CD8-positive, alpha-beta memory T cell (primary cell): Measurements from ENCODE around the gene VDR. TPM values are rescaled to one million over a fixed set of nuclear protein-coding genes. Genes with fewer than 3 reads are reported as not detected.
A peak's percentile ranks its signal among the peaks of the same experiment; 100 is the strongest.
"Not testable (repeated sequence)": the region's sequence is repeated elsewhere in the genome, so short reads cannot be mapped to it uniquely, and the experiment has no call there.

Experiments
- CTCF ChIA-PET: fragments of 350-600 bp; sonication (Branson Sonifier 250); formaldehyde crosslinking; loops from one replicate; lab custom pipeline; 2021; ENCODE audit warnings: antibody characterized with exemption; lab: Charles Lee
- POLR2A ChIA-PET: fragments of 350-600 bp; sonication (Branson Sonifier 250); formaldehyde crosslinking; loops from one replicate; lab custom pipeline; 2021; ENCODE audit warnings: antibody characterized with exemption; lab: Charles Lee
- DNase-seq, 5 donors: peaks; one replicate each; pipeline versions ENCODE4 v3.0.0 to v3.0.0-alpha.2; 2020 to 2022; ENCODE audit warnings: mixed read lengths in 1 of 5
- H3K27ac ChIP-seq: one replicate; pipeline ENCODE4 v1.7.0; 2013; ENCODE audit warnings: low read depth, mild to moderate bottlenecking, low read length, moderate library complexity
- H3K27me3 ChIP-seq: 2 replicates; pipeline ENCODE4 v1.7.0; 2013; ENCODE audit warnings: low read length, mild to moderate bottlenecking; ENCODE audit not compliant: insufficient read depth, poor library complexity, severe bottlenecking
- H3K36me3 ChIP-seq: 2 replicates; pipeline ENCODE4 v1.7.0; 2013; ENCODE audit warnings: mild to moderate bottlenecking, low read length, moderate library complexity; ENCODE audit not compliant: insufficient read depth
- H3K4me1 ChIP-seq: 2 replicates; pipeline ENCODE4 v1.7.0; 2013; ENCODE audit warnings: mild to moderate bottlenecking, low read length, moderate library complexity; ENCODE audit not compliant: insufficient read depth
- H3K4me3 ChIP-seq: 2 replicates; pipeline ENCODE4 v1.7.0; 2013; ENCODE audit warnings: mild to moderate bottlenecking, low read length
- H3K9me3 ChIP-seq: 2 replicates; pipeline ENCODE4 v1.7.0; 2013; ENCODE audit warnings: mild to moderate bottlenecking, low read length
- H3K27ac Mint-ChIP-seq, 8 donors: one replicate each; pipeline ENCODE4 v1.8.0; 2020 to 2021; ENCODE audit warnings: mixed read lengths in 8 of 8, mild to moderate bottlenecking in 6 of 8, inconsistent platforms in 3 of 8, moderate library complexity in 3 of 8
- H3K27me3 Mint-ChIP-seq, 2 donors: one replicate each; pipeline ENCODE4 v1.8.0; 2020 to 2021; ENCODE audit warnings: mixed read lengths in 2 of 2, mild to moderate bottlenecking in 1 of 2, moderate library complexity in 1 of 2
- H3K36me3 Mint-ChIP-seq, 3 donors: one replicate each; pipeline ENCODE4 v1.8.0; 2020 to 2021; ENCODE audit warnings: mixed read lengths in 3 of 3, inconsistent platforms in 1 of 3, mild to moderate bottlenecking in 1 of 3
- H3K4me1 Mint-ChIP-seq, 3 donors: one replicate each; pipeline ENCODE4 v1.8.0; 2020 to 2021; ENCODE audit warnings: mixed read lengths in 3 of 3, inconsistent platforms in 1 of 3, mild to moderate bottlenecking in 1 of 3
- H3K4me3 Mint-ChIP-seq, 7 donors: one replicate each; pipeline ENCODE4 v1.8.0; 2020 to 2021; ENCODE audit warnings: mixed read lengths in 7 of 7, mild to moderate bottlenecking in 6 of 7, moderate library complexity in 4 of 7, inconsistent platforms in 2 of 7
- H3K9me3 Mint-ChIP-seq, 5 donors: one replicate each; pipeline ENCODE4 v1.8.0; 2020 to 2022; ENCODE audit warnings: mixed read lengths in 5 of 5, mild to moderate bottlenecking in 3 of 5, moderate library complexity in 2 of 5, inconsistent platforms in 1 of 5
- polyA plus RNA-seq: library from polyadenylated mRNA; unstranded; fragments of 300-500 nt; fragmentation: Illumina TruSeq; gene quantifications from one replicate; pipeline ENCODE4 v1.2.3, GENCODE V29; 2021
- total RNA-seq, 2 experiments: library from RNA; stranded (reverse); gene quantifications; one replicate each; pipeline ENCODE4 v1.2.3, GENCODE V29; 2021

The VDR gene
- total and polyA plus RNA-seq, 3 experiments from 2014 or later, result 0.54 to 83.4 (median 79.6) TPM

GRCh38 chr12:47846294-47846996, 58.3 kb downstream of the VDR start:
- ChIA-PET CTCF (interaction anchor here (0.8 to 1.5 kb wide), 4 partner anchors 9 to 102 kb away, joined by 3 to 7 read pairs (median 4); no protein-coding TSS in a partner anchor), POLR2A (no interaction called here)
- H3K36me3 ChIP-seq, result no peaks in the 10 kb centered on the region
- DNase-seq, result no peak
- Mint-ChIP-seq H3K4me1 (no peaks in the 10 kb centered on the region), H3K27me3 (peaks cover 7 to 9% of the 10 kb centered on the region in 2 donors), H3K4me3 (no peak overlapping the region), H3K9me3 (no peaks in the 10 kb centered on the region), H3K36me3 (peaks cover 0 to 2% (median 0%) of the 10 kb centered on the region in 3 donors), H3K27ac (no peak overlapping the region)
- no peaks in the 10 kb centered on the region for H3K4me1 ChIP-seq
- no peaks in the 10 kb centered on the region for H3K9me3 ChIP-seq
- H3K27ac ChIP-seq, result no peak overlapping the region
- no peaks in the 10 kb centered on the region for H3K27me3 ChIP-seq
- no peak overlapping the region for H3K4me3 ChIP-seq

DNA sequence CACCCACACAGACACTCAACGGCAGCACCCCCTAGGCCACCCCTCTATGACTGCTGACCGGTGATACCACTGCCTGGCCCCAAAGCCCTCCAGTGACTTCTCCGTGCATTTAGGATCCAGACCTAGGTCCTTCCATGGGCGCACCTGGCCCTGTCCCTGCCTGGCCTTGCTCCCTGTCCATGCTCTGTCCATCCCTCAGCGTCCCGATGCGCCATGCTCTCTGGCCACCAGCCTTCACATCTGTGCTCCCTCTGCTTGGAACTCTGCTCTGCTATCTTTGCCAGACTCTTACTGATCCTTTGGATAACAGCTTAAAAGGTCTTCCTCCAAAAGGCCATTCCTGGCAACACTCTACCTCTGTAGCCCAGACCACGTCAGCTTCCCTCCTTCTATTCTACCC, 59.7 kb downstream of the VDR start:
- Mint-ChIP-seq H3K27me3 (peaks cover 7 to 10% of the 10 kb centered on the region in 2 donors), H3K9me3 (no peaks in the 10 kb centered on the region), H3K27ac (no peak overlapping the region), H3K36me3 (peaks cover 0 to 2% (median 0%) of the 10 kb centered on the region in 3 donors), H3K4me3 (no peak overlapping the region), H3K4me1 (peaks cover 0 to 5% (median 0%) of the 10 kb centered on the region in 3 donors)
- Histone ChIP-seq H3K9me3 (no peaks in the 10 kb centered on the region), H3K27ac (no peak overlapping the region), H3K36me3 (no peaks in the 10 kb centered on the region), H3K27me3 (no peaks in the 10 kb centered on the region), H3K4me3 (no peak overlapping the region), H3K4me1 (no peaks in the 10 kb centered on the region)
- no peak for DNase-seq
- CTCF ChIA-PET, result no interaction called here
- POLR2A ChIA-PET, result no interaction called here

DNA sequence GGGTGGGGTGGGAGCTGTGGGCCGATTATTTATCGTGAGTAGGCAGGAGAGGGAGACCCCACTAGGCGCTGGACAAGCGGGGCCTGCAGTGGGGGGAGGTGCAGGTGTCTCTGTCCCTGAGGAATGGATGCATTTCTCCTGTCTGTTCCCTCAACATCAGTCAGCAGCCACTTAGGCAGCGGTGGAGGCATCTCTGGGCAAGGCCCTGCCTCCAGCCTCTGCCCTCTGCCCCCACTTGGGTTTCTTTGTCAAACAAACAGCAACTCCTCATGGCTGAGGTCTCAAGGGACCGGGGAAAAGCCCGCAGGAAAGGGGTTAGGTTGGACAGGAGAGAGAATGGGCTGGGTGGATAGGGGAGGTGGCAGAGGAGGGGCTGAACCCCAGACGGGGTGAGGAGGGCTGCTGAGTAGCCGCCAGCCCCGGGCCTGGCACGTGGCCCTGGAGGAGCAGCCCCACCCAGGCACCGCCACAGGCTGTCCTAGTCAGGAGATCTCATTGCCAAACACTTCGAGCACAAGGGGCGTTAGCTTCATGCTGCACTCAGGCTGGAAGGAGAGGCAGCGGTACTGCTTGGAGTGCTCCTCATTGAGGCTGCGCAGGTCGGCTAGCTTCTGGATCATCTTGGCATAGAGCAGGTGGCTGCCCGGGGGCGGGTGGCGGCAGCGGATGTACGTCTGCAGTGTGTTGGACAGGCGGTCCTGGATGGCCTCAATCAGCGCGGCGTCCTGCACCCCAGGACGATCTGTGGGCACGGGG, 60.4 kb downstream of the VDR start:
- peaks cover 0 to 2% (median 0%) of the 10 kb centered on the region in 3 donors for H3K36me3 Mint-ChIP-seq
- H3K4me1 Mint-ChIP-seq, result peaks cover 0 to 5% (median 0%) of the 10 kb centered on the region in 3 donors
- no peak overlapping the region for H3K4me3 Mint-ChIP-seq
- H3K4me3 ChIP-seq, result no peak overlapping the region
- no peak overlapping the region for H3K27ac ChIP-seq
- CTCF ChIA-PET, result interaction anchor here (1.1 kb wide), 1 partner anchor 11 kb away, joined by 3 read pairs; no protein-coding TSS in a partner anchor
- H3K27me3 ChIP-seq, result no peaks in the 10 kb centered on the region
- H3K9me3 ChIP-seq, result no peaks in the 10 kb centered on the region
- H3K36me3 ChIP-seq, result no peaks in the 10 kb centered on the region
- no peak overlapping the region for H3K27ac Mint-ChIP-seq
- DNase-seq, result no peak
- peaks cover 7 to 10% of the 10 kb centered on the region in 2 donors for H3K27me3 Mint-ChIP-seq
- H3K9me3 Mint-ChIP-seq, result no peaks in the 10 kb centered on the region
- H3K4me1 ChIP-seq, result no peaks in the 10 kb centered on the region
- POLR2A ChIA-PET, result no interaction called here

- H3K27ac Mint-ChIP-seq, result no peak overlapping the region
- CTCF ChIA-PET, result interaction anchor here (1.1 to 17.5 kb wide), 6 partner anchors 10 to 101 kb away, joined by 3 to 452 read pairs (median 158); partner anchors contain the start of genes HDAC7 and VDR
- Histone ChIP-seq H3K27me3 (no peaks in the 10 kb centered on the region), H3K4me1 (no peaks in the 10 kb centered on the region), H3K27ac (no peak overlapping the region), H3K4me3 (no peak overlapping the region), H3K36me3 (no peaks in the 10 kb centered on the region), H3K9me3 (no peaks in the 10 kb centered on the region)
- peaks cover 0 to 5% (median 0%) of the 10 kb centered on the region in 3 donors for H3K4me1 Mint-ChIP-seq
- H3K9me3 Mint-ChIP-seq, result no peaks in the 10 kb centered on the region
- H3K4me3 Mint-ChIP-seq, result no peak overlapping the region
- DNase-seq, result no peak
- H3K36me3 Mint-ChIP-seq, result peaks cover 0 to 2% (median 0%) of the 10 kb centered on the region in 3 donors
- POLR2A ChIA-PET, result no interaction called here
- peaks cover 7 to 10% of the 10 kb centered on the region in 2 donors for H3K27me3 Mint-ChIP-seq
Observed at GRCh38 chr12:47843226-47843980, 61.4 kb downstream of the VDR start.

DNA sequence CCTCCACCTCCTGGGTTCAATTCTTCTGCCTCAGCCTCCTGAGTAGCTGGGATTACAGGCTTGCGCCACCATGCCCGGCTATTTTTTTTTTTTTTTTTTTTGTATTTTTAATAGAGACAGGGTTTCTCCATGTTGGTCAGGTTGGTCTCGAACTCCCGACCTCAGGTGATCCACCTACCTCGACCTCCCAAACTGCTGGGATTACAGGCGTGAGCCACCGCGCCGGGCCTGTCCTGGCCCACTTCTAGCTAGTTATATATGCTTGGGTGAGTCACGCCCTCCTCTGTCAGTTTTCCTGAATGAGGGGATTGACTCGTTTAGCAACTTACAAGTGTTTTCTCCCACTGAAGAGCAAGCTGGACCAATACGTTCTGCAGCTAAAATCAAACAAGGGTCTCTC, 62.3 kb downstream of the VDR start:
- POLR2A ChIA-PET, H3K36me3 ChIP-seq, H3K27ac Mint-ChIP-seq, H3K4me1 ChIP-seq, H3K27me3 Mint-ChIP-seq, DNase-seq, H3K27me3 ChIP-seq, H3K4me3 Mint-ChIP-seq, H3K4me3 ChIP-seq, H3K9me3 ChIP-seq, H3K27ac ChIP-seq, H3K36me3 Mint-ChIP-seq, H3K9me3 Mint-ChIP-seq: not testable (repeated sequence)
- H3K4me1 Mint-ChIP-seq, result peaks cover 3 to 14% (median 4%) of the 10 kb centered on the region in 3 donors
- CTCF ChIA-PET, result interaction anchor here (1.3 to 17.5 kb wide), 6 partner anchors 14 to 100 kb away, joined by 4 to 452 read pairs (median 158); partner anchors contain the start of genes HDAC7 and VDR

GRCh38 chr12:47841910-47842309, 62.9 kb downstream of the VDR start:
- Histone ChIP-seq H3K9me3 (no peaks in the 10 kb centered on the region), H3K27me3 (no peaks in the 10 kb centered on the region), H3K4me1 (peaks cover 11% of the 10 kb centered on the region), H3K36me3 (no peaks in the 10 kb centered on the region), H3K27ac (no peak overlapping the region), H3K4me3 (no peak overlapping the region)
- ChIA-PET CTCF (interaction anchor here (0.8 to 17.5 kb wide), 7 partner anchors 13 to 106 kb away, joined by 3 to 452 read pairs (median 147); partner anchors contain the start of gene HDAC7), POLR2A (interaction anchor here (1.0 kb wide), 1 partner anchor 109 kb away, joined by 3 read pairs; no protein-coding TSS in a partner anchor)
- no peaks in the 10 kb centered on the region for H3K9me3 Mint-ChIP-seq
- H3K4me3 Mint-ChIP-seq, result no peak overlapping the region
- no peak for DNase-seq
- H3K27me3 Mint-ChIP-seq, result peaks cover 7 to 10% of the 10 kb centered on the region in 2 donors
- H3K36me3 Mint-ChIP-seq, result no peaks in the 10 kb centered on the region
- peak overlapping the region in 1 of 8 donors; percentile 38 for H3K27ac Mint-ChIP-seq
- peaks cover 5 to 19% (median 10%) of the 10 kb centered on the region in 3 donors for H3K4me1 Mint-ChIP-seq

DNA sequence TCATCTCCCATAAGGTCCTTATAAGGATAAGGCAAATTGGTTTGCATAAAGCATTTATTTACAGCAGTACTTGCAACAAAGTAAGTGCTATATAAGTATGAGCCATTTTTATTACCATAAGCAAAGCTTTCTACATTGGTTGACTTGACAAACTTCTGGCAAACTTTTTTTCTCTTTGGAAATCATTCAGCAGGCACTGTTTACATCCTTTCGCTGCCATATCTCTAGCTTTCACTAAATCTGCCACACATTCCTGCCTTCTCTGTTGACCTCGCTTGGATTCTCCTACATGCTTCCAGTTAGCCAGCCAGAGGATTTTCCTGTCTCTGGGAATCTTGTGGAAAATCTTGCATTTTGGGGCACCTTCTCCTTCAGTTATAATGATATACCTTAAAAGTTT, 63.3 kb downstream of the VDR start:
- Histone ChIP-seq H3K36me3 (no peaks in the 10 kb centered on the region), H3K4me1 (peaks cover 11% of the 10 kb centered on the region), H3K4me3 (no peak overlapping the region), H3K9me3 (no peaks in the 10 kb centered on the region), H3K27me3 (no peaks in the 10 kb centered on the region), H3K27ac (no peak overlapping the region)
- ChIA-PET CTCF (interaction anchor here (0.8 to 17.5 kb wide), 8 partner anchors 13 to 127 kb away, joined by 3 to 452 read pairs (median 78); partner anchors contain the start of gene HDAC7), POLR2A (interaction anchor here (1.0 kb wide), 1 partner anchor 108 kb away, joined by 3 read pairs; no protein-coding TSS in a partner anchor)
- H3K4me3 Mint-ChIP-seq, result no peak overlapping the region
- H3K27ac Mint-ChIP-seq, result no peak overlapping the region
- H3K36me3 Mint-ChIP-seq, result no peaks in the 10 kb centered on the region
- H3K27me3 Mint-ChIP-seq, result peaks cover 7 to 10% of the 10 kb centered on the region in 2 donors
- peaks cover 5 to 22% (median 14%) of the 10 kb centered on the region in 3 donors for H3K4me1 Mint-ChIP-seq
- no peaks in the 10 kb centered on the region for H3K9me3 Mint-ChIP-seq
- no peak for DNase-seq
